Measurements from ENCODE around the gene SYTL1. TPM values are rescaled to one million over a fixed set of nuclear protein-coding genes. Genes with fewer than 3 reads are reported as not detected.

SYTL1 gene
- total and polyA plus RNA-seq, 9 of the 15 experiments (the other 6 are each of a cell fraction or from before 2014, with no cell fraction given): 0.04 to 9.3 (median 1.7) TPM

DNA sequence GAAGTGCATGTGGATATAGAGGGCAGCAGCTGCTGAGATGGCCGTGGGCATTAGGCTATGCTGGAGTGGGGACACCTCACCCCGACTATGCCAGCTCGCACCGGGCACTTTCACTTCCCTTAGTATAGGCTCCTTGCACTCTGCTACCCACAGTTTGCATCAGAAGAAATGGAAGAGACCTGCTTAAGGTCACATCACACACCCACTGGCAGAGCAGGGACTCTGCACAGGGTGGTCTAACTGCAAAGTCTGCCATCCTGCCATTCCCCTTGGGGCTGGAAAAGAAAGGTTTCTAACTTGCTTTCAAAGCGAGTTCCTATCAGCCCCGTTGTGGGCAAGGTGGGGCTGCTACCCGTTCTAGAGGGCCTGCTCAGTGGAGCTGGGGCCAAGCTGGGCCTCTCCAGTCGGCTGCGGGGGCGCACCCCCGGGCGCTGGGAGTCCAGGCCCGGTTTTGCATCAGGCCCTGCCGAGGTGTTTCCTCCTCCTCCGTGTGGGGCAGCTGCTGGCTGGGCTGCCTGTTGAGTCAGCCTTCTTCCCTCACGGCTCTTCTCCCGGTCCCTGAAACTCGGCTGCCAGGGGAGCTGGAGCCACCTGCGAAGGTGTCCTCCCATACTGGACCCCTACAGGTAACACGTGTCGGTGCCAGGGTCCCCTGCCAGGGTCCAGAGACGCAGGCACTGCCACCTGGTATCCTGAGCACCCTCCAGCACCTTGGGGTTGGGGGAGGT lies at the start of gene SYTL1 (continued):
- TF ChIP-seq ZNF75A (CRISPR knock-in tag; IDR thresholded peaks at IDR 0.05) (no peak), MIER1 (IDR thresholded peaks at IDR 0.05; ENCODE audit: low read depth) (no peak), TFAM (CRISPR knock-in tag; conservative IDR thresholded peaks at IDR 0.05) (no peak), CHD4 (IDR thresholded peaks at IDR 0.05; ENCODE audit: insufficient read depth, insufficient replicate concordance, low read depth, low read length, poor library complexity, severe bottlenecking) (no peak), ZNF165 (CRISPR knock-in tag; IDR thresholded peaks at IDR 0.05; ENCODE audit: borderline replicate concordance) (no peak), ZNF316 (IDR thresholded peaks at IDR 0.05) (no peak), ZNF589 (CRISPR knock-in tag; IDR thresholded peaks at IDR 0.05; ENCODE audit: low read depth) (no peak), ARID1B (IDR thresholded peaks at IDR 0.05) (0 out of 2 replicates have a peak, but pooled peaks have one; percentile 20), ZFP30 (CRISPR knock-in tag; IDR thresholded peaks at IDR 0.05; ENCODE audit: borderline replicate concordance) (no peak), ZNF184 (CRISPR knock-in tag; IDR thresholded peaks at IDR 0.05) (no peak), KLF13 (tag; IDR thresholded peaks at IDR 0.05; ENCODE audit: borderline replicate concordance, low read depth) (no peak), ZNF584 (CRISPR knock-in tag; IDR thresholded peaks at IDR 0.05; ENCODE audit: low read depth) (no peak), KDM1A (IDR thresholded peaks at IDR 0.05) (no peak), KLF1 (tag; IDR thresholded peaks at IDR 0.05) (no peak), RBBP5 (IDR thresholded peaks at IDR 0.05; ENCODE audit: borderline replicate concordance, insufficient read depth, low read length, poor library complexity, severe bottlenecking) (no peak), PRMT5 (CRISPR knock-in tag; IDR thresholded peaks at IDR 0.05) (no peak)
- TF ChIP-seq, protein P1, sequence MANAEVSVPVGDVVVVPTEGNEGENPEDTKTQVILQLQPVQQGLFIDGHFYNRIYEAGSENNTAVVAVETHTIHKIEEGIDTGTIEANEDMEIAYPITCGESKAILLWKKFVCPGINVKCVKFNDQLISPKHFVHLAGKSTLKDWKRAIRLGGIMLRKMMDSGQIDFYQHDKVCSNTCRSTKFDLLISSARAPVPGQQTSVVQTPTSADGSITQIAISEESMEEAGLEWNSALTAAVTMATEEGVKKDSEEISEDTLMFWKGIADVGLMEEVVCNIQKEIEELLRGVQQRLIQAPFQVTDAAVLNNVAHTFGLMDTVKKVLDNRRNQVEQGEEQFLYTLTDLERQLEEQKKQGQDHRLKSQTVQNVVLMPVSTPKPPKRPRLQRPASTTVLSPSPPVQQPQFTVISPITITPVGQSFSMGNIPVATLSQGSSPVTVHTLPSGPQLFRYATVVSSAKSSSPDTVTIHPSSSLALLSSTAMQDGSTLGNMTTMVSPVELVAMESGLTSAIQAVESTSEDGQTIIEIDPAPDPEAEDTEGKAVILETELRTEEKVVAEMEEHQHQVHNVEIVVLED (CRISPR knock-in tag; IDR thresholded peaks at IDR 0.05): 0 out of 2 replicates have a peak, but pooled peaks have one; percentile 34
- TF ChIP-seq, protein P2, sequence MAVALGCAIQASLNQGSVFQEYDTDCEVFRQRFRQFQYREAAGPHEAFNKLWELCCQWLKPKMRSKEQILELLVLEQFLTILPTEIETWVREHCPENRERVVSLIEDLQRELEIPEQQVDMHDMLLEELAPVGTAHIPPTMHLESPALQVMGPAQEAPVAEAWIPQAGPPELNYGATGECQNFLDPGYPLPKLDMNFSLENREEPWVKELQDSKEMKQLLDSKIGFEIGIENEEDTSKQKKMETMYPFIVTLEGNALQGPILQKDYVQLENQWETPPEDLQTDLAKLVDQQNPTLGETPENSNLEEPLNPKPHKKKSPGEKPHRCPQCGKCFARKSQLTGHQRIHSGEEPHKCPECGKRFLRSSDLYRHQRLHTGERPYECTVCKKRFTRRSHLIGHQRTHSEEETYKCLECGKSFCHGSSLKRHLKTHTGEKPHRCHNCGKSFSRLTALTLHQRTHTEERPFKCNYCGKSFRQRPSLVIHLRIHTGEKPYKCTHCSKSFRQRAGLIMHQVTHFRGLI (CRISPR knock-in tag; IDR thresholded peaks at IDR 0.05): no peak
- TF ChIP-seq, protein P3, sequence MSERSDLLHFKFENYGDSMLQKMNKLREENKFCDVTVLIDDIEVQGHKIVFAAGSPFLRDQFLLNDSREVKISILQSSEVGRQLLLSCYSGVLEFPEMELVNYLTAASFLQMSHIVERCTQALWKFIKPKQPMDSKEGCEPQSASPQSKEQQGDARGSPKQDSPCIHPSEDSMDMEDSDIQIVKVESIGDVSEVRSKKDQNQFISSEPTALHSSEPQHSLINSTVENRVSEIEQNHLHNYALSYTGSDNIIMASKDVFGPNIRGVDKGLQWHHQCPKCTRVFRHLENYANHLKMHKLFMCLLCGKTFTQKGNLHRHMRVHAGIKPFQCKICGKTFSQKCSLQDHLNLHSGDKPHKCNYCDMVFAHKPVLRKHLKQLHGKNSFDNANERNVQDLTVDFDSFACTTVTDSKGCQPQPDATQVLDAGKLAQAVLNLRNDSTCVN (CRISPR knock-in tag; IDR thresholded peaks at IDR 0.05): no peak
- TF ChIP-seq, protein P4, sequence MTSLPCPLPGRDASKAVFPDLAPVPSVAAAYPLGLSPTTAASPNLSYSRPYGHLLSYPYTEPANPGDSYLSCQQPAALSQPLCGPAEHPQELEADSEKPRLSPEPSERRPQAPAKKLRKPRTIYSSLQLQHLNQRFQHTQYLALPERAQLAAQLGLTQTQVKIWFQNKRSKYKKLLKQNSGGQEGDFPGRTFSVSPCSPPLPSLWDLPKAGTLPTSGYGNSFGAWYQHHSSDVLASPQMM (CRISPR knock-in tag; IDR thresholded peaks at IDR 0.05): no peak
- TF ChIP-seq, protein P5, sequence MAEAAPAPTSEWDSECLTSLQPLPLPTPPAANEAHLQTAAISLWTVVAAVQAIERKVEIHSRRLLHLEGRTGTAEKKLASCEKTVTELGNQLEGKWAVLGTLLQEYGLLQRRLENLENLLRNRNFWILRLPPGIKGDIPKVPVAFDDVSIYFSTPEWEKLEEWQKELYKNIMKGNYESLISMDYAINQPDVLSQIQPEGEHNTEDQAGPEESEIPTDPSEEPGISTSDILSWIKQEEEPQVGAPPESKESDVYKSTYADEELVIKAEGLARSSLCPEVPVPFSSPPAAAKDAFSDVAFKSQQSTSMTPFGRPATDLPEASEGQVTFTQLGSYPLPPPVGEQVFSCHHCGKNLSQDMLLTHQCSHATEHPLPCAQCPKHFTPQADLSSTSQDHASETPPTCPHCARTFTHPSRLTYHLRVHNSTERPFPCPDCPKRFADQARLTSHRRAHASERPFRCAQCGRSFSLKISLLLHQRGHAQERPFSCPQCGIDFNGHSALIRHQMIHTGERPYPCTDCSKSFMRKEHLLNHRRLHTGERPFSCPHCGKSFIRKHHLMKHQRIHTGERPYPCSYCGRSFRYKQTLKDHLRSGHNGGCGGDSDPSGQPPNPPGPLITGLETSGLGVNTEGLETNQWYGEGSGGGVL (CRISPR knock-in tag; IDR thresholded peaks at IDR 0.05): no peak

All from K562 (cell line).